Activated CD8-positive, alpha-beta memory T cell treated with anti-CD3 and anti-CD28 coated beads for 4 hours (primary cell): ENCODE results near the gene MEMO1.
"Not testable (repeated sequence)": the region's sequence is repeated elsewhere in the genome, so short reads cannot be mapped to it uniquely, and the experiment has no call there.

Source experiments
- DNase-seq, 2 donors: peaks; one replicate each; pipeline ENCODE4 v3.0.0-alpha.2; 2020; ENCODE audit warnings: low read depth in 2 of 2

Gene MEMO1

GRCh38 chr2:31998731-31999383 is 12.0 kb downstream of the MEMO1 start:
- no peak for DNase-seq

- no peak for DNase-seq
Measured at GRCh38 chr2:31997653-31998052, 13.2 kb downstream of the MEMO1 start.

- no peak for DNase-seq
Measured at GRCh38 chr2:31996571-31997150, 14.1 kb downstream of the MEMO1 start.

GRCh38 chr2:31992934-31993333 is 17.9 kb downstream of the MEMO1 start:
- no peak for DNase-seq

GRCh38 chr2:31992025-31992579 is 18.7 kb downstream of the MEMO1 start:
- DNase-seq = no peak

DNA sequence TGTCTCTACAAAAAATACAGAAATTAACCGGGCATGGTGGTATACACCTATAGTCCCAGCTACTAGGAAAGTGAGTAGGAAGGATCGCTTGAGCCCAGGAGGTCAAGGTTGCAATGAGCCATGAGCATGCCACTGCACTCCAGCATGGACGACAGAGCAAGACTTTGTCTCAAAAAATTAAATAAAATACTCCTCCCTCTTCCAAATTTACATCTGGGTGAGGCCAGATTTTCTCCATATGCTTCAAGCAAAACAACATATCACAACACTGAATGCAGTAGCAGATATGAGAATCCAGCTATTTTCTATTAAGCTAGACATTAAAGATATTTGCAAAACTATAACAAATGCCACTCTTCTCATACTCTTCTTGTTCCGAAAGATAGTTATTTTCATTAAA is 20.9 kb downstream of the MEMO1 start:
- no peak for DNase-seq

- no peak for DNase-seq
Measured at GRCh38 chr2:31987454-31988220, 23.2 kb downstream of the MEMO1 start.

DNA sequence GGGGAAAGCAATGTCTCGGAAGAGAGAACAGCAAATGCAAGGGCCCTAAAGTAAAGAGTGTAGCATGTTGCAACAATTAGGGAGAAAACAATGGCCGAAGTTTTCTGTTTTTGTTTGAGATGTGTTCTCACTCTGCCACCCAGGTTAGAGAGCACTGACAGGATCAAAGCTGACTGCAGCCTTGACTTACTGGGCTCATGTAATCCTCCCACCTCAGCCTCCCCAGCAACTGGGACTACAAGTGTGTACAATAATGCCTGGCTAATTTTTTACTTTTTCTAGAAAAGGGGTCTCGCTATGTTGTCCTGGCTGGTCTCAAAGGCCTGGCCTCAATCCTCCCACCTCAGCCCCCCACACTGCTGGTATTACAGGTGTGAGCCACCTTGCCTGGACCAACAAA is 23.9 kb downstream of the MEMO1 start:
- DNase-seq = no peak

DNA sequence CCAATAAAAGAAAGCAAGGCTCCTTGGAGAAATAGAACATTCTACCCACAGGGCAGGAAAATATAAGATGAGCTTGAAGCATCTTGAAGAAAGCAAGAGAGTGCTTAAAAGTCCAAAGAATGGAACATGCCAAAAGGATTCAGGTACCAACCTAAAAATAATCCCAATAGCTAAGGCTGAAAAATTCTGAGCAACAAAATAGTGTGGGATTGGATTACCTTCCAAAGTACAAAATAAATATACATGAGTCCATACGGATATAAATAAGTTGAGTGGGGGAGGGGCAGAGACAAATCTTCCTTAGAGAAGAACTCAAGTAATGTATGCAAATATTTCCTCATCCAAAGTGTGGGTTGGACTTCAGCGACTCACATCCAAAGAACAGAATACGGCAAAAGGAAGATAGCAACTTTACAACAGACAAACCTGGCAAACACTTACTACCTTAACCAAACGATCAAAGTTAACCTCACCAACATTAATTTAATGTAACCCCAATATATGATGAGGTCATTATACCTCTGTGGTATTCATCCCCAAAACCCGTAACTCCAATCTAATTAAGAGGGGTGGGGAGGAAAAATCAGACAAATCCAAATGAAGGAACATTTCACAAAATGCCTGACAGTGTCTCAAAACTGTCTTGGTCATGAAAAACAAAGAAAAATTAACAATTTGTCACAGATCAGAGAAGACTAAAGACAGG is 26.9 kb downstream of the MEMO1 start:
- DNase-seq = no peak

- DNase-seq = no peak
Measured at GRCh38 chr2:31980674-31981356, 30.0 kb downstream of the MEMO1 start.

- no peak for DNase-seq
Measured at GRCh38 chr2:31979956-31980355, 30.9 kb downstream of the MEMO1 start.

DNA sequence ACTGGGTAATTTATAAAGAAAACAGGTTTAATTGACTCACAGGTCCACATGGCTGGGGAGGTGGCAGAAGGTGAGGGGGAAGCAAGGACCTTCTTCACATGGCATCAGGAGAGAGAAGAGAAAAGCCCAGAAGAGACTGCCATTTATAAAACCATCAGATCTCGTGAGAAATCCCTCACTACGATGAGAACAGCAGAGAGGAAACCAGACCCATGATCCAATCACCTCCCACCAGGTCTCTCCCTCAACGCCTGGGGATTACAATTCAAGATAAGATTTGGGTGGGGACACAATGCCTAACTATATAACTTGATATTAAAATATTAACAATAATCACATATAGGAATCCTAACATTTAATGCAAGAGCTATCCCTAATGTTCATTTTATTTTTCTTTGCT is 31.8 kb downstream of the MEMO1 start:
- DNase-seq = no peak

DNA sequence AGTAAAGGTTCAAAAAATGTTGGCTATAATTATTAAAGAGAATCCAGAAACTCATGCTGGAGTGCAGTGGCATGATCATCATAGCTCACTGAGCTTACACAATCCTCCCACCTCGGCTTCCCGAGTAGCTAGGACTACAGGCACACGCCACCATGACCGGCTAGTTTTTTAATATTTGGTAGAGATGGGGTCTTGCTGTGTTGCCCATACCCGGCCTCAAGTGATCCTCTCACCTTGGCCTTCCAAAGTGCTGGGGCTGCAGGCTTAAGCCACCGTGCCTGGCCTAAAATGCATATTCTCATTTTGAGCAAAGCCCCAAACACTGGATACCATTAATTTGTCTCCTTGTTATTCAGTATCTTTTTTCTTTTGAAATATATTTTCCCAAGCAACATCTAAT is 32.4 kb downstream of the MEMO1 start:
- no peak for DNase-seq

DNA sequence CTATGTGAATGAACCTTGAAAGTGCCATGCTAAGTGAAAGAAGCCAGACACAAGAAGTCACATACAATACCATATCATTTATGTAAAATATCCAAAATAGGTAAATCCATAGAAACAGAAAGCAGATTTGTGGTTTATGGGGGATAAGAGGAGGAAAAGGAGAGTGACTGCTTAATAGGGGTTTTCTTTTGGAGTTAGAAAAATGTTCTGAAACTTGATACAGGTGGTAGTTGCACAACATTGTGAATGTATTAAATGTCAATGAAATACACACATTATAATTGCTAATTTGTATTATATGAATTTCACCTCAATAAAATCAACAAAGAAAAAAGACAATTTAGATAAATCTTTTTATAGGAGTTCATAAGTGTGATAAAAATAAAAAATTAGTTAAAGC is 37.1 kb downstream of the MEMO1 start:
- no peak for DNase-seq

- no peak for DNase-seq
Measured at GRCh38 chr2:31972059-31972458, 38.7 kb downstream of the MEMO1 start.

GRCh38 chr2:31969178-31969577 is 41.6 kb downstream of the MEMO1 start:
- no peak for DNase-seq

- no peak for DNase-seq
Measured at GRCh38 chr2:31967790-31968189, 43.0 kb downstream of the MEMO1 start.

DNA sequence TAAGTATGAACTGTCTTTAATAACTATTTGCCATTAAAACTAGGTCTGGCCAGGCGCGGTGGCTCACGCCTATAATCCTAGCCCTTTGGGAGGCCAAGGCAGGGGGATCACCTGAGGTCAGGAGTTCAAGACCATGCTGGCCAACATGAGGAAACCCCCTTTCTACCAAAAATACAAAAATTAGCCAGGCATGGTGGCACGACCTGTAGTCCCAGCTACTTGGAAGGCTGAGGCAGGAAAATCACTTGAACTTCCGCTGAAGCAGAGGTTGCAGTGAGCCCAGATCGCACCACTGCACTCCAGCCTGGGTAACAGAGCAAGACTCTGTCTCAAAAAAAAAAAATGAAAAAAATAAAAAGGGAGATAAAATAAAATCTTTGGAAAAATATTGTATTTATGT is 44.4 kb downstream of the MEMO1 start:
- not testable (repeated sequence) for DNase-seq

DNA sequence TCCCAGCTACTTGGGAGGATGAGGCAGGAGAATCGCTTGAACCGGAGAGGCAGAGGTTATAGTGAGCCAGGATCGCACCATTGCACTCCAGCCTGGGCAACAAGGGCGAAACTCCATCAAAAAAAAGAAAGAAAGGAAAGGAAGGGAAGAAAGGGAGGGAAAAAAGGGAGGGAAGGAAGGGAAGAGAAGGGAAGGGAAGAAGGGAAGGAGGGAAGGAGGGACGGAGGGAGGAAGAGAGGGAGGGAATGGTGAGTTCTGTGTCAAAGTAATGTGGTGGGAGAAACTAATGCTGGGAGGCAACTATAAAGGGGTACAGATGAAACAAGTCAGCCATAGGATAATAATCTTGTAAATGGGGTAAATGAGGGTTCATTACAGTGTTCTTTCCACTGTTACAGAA is 45.7 kb downstream of the MEMO1 start:
- DNase-seq = no peak

GRCh38 chr2:31962757-31963361 is 47.9 kb downstream of the MEMO1 start:
- DNase-seq = no peak

DNA sequence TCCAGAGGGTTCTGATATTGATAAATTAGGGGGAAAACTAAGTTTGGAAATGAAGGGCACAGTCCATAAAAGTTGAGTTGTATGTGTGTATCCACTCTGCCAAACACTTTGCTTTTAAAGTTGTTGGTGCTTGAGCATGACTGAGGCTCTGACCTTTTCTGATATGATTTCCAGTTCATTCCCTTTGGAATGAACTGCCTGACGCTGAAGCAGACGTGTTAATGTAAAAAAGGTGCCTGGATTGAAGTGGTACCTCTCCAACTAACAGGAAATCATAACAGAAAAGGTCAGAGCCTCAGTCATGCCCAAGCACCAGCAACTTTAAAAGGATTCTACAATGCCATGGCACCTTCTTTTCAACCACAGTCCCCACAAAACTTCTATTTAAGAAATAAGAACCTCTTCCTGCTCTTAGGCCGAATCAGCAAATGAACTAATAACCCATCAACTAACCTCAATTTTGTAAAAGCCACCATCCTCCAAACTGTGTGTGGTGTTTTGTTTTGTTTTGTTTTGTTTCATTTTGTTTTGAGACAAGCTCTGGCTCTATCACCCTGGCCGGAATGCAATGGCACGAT is 52.6 kb downstream of the MEMO1 start:
- no peak for DNase-seq
